SKM-1 (cell line): ENCODE measurements around the gene ZNF853.
"Not testable (repeated sequence)": the region's sequence is repeated elsewhere in the genome, so short reads cannot be mapped to it uniquely, and the experiment has no call there.

Experiments
- DNase-seq: peaks from one replicate; lab custom pipeline; 2025; ENCODE audit not compliant: unreplicated experiment; lab: John Stamatoyannopoulos, UW

Gene ZNF853

GRCh38 chr7:6614953-6615722 lies at the start of gene ZNF853:
ZNF853 (plus strand) TSS chr7:6615610; CDS start chr7:6616175, 565 bp downstream.
- no peak for DNase-seq

DNA sequence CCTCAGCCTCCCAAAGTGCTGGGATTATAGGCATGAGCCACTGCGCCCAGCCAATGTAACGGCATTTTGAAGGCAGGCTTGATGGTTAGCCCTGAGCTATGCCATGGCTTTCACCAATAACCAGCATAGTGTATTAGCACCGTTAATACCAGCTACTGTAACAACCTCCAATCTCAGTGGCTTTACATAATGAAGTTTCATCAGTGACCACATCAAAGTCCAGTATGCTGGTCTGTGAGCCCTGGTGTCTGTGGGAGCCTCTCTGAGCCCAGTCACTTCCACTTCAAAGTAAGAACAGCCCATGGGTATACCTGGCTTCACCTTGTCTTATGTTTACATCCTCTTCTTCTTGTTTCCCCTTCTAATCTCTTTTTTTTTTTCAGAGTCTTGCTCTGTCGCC lies 49.8 kb upstream of the ZNF853 start:
- no peak for DNase-seq

- no peak for DNase-seq
Observed at GRCh38 chr7:6567886-6568285, 47.5 kb upstream of the ZNF853 start.

GRCh38 chr7:6571160-6571779 lies 44.1 kb upstream of the ZNF853 start:
- DNase-seq, result no peak

GRCh38 chr7:6575281-6576023 lies 40.0 kb upstream of the ZNF853 start:
- DNase-seq, result no peak

- DNase-seq, result no peak
Observed at GRCh38 chr7:6576024-6576866, 39.2 kb upstream of the ZNF853 start.

GRCh38 chr7:6576867-6577368 lies 38.5 kb upstream of the ZNF853 start:
- DNase-seq, result not testable (repeated sequence)

- DNase-seq, result peak; percentile 66
Observed at GRCh38 chr7:6577369-6578113, 37.9 kb upstream of the ZNF853 start, which contains the start of gene ZDHHC4. ZDHHC4 (plus strand) TSS chr7:6577454; CDS start chr7:6580562, 3,108 bp downstream.

- no peak for DNase-seq
Observed at GRCh38 chr7:6578114-6579084, 37.0 kb upstream of the ZNF853 start.

DNA sequence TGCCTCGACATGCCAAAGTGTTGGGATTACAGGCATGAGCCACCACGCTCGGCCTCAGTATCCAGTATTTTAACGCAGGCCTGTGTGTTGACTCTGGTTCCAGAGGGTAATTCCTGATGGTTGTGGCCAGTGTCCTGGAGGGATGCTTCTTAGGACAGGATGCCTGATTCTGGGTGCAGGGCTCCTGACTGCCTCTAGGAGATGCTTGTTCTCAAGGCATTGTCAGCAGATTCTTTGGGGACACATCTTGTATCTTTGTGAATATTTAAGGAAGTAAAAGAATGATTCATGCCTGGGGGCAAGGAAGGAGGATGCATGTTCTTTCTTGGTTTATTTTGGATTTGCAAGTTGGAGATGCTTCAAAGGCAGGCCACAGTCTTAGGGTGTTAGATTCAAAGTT lies 36.0 kb upstream of the ZNF853 start:
- peak; percentile 18 for DNase-seq

DNA sequence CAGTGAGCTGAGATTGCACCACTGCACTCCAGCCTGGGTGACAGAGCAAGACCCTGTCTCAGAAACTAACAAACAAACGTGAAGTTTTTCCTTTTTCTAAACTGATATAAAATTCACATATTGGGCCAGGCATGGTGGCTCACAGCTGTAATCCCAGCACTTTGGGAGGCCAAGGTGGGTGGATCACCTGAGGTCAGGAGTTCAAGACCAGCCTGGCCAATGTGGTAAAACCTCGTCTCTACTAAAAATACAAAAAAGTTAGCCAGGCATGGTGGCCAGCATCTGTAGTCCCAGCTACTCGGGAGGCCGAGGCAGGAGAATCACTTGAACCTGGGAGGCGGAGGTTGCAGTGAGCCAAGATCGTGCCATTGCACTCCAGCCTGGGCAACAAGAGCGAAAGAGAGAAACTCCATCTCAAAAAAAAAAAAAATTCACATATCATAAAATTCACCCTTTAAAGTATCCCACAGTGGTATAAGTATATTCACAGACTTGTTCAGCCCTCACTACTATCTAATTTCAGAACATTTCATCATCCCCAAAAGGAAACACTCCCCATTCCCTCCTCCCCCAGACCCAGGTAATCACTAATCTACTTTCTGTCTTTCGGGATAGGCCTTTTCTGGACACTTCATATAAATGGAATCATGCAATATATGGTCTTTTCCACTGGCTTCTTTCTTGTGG lies 29.5 kb upstream of the ZNF853 start:
- DNase-seq, result not testable (repeated sequence)

DNA sequence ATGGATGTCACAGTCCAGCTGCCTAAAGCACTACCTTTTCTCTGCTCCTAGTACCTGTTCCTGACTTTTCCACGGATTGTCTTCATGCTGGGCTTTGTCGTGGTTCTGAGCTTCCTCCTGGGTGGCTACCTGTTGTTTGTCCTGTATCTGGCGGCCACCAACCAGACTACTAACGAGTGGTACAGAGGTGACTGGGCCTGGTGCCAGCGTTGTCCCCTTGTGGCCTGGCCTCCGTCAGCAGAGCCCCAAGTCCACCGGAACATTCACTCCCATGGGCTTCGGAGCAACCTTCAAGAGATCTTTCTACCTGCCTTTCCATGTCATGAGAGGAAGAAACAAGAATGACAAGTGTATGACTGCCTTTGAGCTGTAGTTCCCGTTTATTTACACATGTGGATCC lies 26.8 kb upstream of the ZNF853 start:
- no peak for DNase-seq

- DNase-seq, result no peak
Observed at GRCh38 chr7:6589151-6589828, 26.1 kb upstream of the ZNF853 start.

GRCh38 chr7:6589829-6590644 lies 25.4 kb upstream of the ZNF853 start, which contains the start of gene INTS15:
INTS15 (plus strand) TSS chr7:6590021; CDS start chr7:6590284, 263 bp downstream.
- peak; percentile 50 for DNase-seq

DNA sequence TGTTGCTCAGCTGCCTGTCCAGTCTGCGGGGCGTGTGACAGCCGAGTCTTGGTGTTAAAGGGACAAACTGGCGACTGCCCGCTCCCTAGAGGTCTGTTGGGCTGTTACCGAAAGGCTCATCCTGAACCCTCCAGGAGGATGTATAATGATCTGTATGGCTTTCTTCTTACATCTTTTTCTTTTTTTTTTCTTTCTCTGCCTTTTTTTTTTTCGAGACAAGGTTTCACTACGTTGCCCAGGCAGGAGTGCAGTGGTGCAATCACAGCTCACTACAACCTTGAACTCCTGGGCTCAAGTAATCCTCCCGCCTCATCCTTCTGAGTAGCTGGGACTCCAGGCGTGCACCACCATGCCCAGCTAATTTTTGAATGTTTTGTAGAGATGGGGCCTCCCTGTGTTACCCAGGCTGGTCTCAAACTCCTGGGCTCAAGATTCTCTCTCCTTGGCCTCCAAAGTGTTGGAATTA lies 24.7 kb upstream of the ZNF853 start:
- DNase-seq, result no peak

DNA sequence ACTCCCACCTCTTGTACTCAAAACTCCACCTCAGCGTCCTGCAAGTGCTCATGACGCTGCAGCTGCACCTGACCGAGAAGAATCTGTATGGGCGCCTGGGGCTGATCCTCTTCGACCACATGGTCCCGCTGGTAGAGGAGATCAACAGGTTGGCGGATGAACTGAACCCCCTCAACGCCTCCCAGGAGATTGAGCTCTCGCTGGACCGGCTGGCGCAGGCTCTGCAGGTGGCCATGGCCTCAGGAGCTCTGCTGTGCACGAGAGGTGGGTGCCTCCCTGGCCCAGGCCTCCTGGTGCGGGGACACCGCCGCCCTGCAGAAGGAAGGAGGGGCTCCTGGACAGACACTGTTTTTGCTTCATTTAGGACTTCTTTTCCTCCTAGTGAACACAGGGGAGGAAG lies 15.3 kb upstream of the ZNF853 start:
- DNase-seq, result no peak

GRCh38 chr7:6604458-6604857 lies 11.0 kb upstream of the ZNF853 start:
- DNase-seq, result no peak
